Thyroid gland (tissue), 4 donors: Measurements from ENCODE around the gene MGAT5. TPM values are rescaled to one million over a fixed set of nuclear protein-coding genes. Genes with fewer than 3 reads are reported as not detected.

Experiments used
- DNase-seq, 2 donors: peaks; one replicate each; pipeline ENCODE4 v3.0.0-alpha.2; 2019
- H3K27ac ChIP-seq, 3 donors: fragments of 200-600 bp; sonication (generic); 1 replicate in 2 of 3; 2 replicates in 1 of 3; pipeline ENCODE4 v1.5.1; 2016 to 2019; ENCODE audit warnings: mild to moderate bottlenecking in 1 of 3, moderate library complexity in 1 of 3
- H3K27me3 ChIP-seq: fragments of 200-600 bp; sonication (generic); one replicate; pipeline ENCODE4 v1.5.1; 2019
- H3K36me3 ChIP-seq, 2 donors: fragments of 200-600 bp; sonication (generic); one replicate each; pipeline ENCODE4 v1.5.1; 2016 to 2019
- H3K4me1 ChIP-seq, 2 donors: fragments of 200-600 bp; sonication (generic); one replicate each; pipeline ENCODE4 v1.5.1; 2017 to 2019
- H3K4me3 ChIP-seq, 3 donors: fragments of 200-600 bp; sonication (generic); replicated peaks in 1 of 3; 1 replicate in 2 of 3; 2 replicates in 1 of 3; pipeline ENCODE4 v1.5.1; 2016; ENCODE audit warnings: mild to moderate bottlenecking in 1 of 3
- H3K9me3 ChIP-seq: fragments of 200-600 bp; sonication (generic); one replicate; pipeline ENCODE4 v1.5.1; 2017
- POLR2A ChIP-seq, 2 donors: fragments of 450-650 bp; IDR thresholded peaks; one replicate each; pipeline ENCODE4 v1.6.1; 2017; ENCODE audit warnings: antibody characterized with exemption in 2 of 2, mild to moderate bottlenecking in 2 of 2, moderate library complexity in 1 of 2
- WGBS, 2 donors: methylation state at CpG; one replicate each; pipeline ENCODE4 v1.1.5; 2017; 5-methylcytosine and 5-hydroxymethylcytosine counted together
- intact Hi-C: fragments of 100-400 bp; cut with DNase I; formaldehyde crosslinking; loops from one replicate; pipeline ENCODE4 v1.15.1; 2023
- total RNA-seq, 4 donors: library from RNA; depleted of rRNA; stranded (reverse); fragments of >200 nt; gene quantifications; one replicate each; pipeline ENCODE4 v1.2.3, GENCODE V29; 2016
- TF ChIP-seq, protein P1 (sequence below), 6 experiments: fragments of 200-600 bp in 3 of 6; fragments of 450-650 bp in 3 of 6; sonication (generic) in 3 of 6; IDR thresholded peaks; one replicate each; pipeline ENCODE4 v1.5.1; 2016 to 2019; ENCODE audit warnings: antibody characterized with exemption in 6 of 6, mild to moderate bottlenecking in 2 of 6, inconsistent platforms in 1 of 6, moderate library complexity in 1 of 6

MGAT5 gene
- total RNA-seq, 4 donors from 2014 or later = 47.5 to 64.4 (median 50.4) TPM

- intact Hi-C loops = loop anchor here (5.0 to 10.0 kb wide), 3 partner anchors 168 to 528 kb away; no protein-coding TSS in a partner anchor
- no peak overlapping the region for H3K4me3 ChIP-seq
- no peaks in the 10 kb centered on the region for H3K9me3 ChIP-seq
- no peaks in the 10 kb centered on the region for H3K36me3 ChIP-seq
- no peaks in the 10 kb centered on the region for H3K27me3 ChIP-seq
- peaks cover 0 to 18% of the 10 kb centered on the region in 2 donors for H3K4me1 ChIP-seq
- peak overlapping the region in 1 of 3 donors; percentile 30 for H3K27ac ChIP-seq
- WGBS, 2 donors = 85 to 92% methylated on average over 8 of the region's 8 CpGs
- TF ChIP-seq POLR2A (IDR thresholded peaks at IDR 0.05) = no peak
- TF ChIP-seq, protein P1, sequence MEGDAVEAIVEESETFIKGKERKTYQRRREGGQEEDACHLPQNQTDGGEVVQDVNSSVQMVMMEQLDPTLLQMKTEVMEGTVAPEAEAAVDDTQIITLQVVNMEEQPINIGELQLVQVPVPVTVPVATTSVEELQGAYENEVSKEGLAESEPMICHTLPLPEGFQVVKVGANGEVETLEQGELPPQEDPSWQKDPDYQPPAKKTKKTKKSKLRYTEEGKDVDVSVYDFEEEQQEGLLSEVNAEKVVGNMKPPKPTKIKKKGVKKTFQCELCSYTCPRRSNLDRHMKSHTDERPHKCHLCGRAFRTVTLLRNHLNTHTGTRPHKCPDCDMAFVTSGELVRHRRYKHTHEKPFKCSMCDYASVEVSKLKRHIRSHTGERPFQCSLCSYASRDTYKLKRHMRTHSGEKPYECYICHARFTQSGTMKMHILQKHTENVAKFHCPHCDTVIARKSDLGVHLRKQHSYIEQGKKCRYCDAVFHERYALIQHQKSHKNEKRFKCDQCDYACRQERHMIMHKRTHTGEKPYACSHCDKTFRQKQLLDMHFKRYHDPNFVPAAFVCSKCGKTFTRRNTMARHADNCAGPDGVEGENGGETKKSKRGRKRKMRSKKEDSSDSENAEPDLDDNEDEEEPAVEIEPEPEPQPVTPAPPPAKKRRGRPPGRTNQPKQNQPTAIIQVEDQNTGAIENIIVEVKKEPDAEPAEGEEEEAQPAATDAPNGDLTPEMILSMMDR (IDR thresholded peaks at IDR 0.05) = no peak
- DNase-seq = no peak
Observed at GRCh38 chr2:134412639-134412999, 158.7 kb downstream of the MGAT5 start.

GRCh38 chr2:134413430-134413829 is 159.6 kb downstream of the MGAT5 start:
- peaks cover 0 to 18% of the 10 kb centered on the region in 2 donors for H3K4me1 ChIP-seq
- H3K27me3 ChIP-seq = no peaks in the 10 kb centered on the region
- H3K27ac ChIP-seq = no peak overlapping the region
- H3K4me3 ChIP-seq = no peak overlapping the region
- no peaks in the 10 kb centered on the region for H3K9me3 ChIP-seq
- no peak for TF ChIP-seq POLR2A (IDR thresholded peaks at IDR 0.05)
- TF ChIP-seq, protein P1 (IDR thresholded peaks at IDR 0.05) = no peak
- intact Hi-C loops = loop anchor here (5.0 to 10.0 kb wide), 3 partner anchors 169 to 529 kb away; no protein-coding TSS in a partner anchor
- H3K36me3 ChIP-seq = no peaks in the 10 kb centered on the region
- WGBS, 2 donors = 97 to 100% methylated on average over 1 of the region's 1 CpG
- DNase-seq = no peak

DNA sequence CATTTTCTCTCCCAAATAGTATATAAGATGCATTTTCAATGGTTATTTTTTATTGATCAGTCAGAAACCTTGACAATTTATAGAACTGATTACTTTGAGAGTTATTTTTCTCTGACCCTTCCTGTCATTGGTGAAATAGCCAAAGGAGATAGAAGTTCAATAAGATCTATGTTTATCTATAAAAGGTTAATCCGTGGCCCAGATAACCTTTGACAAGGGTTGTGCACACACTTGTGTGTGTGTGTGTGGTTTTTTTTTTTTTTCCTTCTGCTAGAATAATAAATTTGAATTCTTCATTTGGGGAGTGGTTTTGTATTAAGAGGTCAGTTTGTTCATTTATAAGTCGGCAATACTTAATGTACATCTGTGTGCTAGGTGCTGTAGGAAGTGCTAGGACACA is 160.0 kb downstream of the MGAT5 start:
- Histone ChIP-seq H3K4me3 (no peak overlapping the region), H3K36me3 (no peaks in the 10 kb centered on the region), H3K27me3 (no peaks in the 10 kb centered on the region), H3K4me1 (peaks cover 0 to 18% of the 10 kb centered on the region in 2 donors), H3K9me3 (no peaks in the 10 kb centered on the region), H3K27ac (no peak overlapping the region)
- TF ChIP-seq, protein P1 (IDR thresholded peaks at IDR 0.05) = no peak
- TF ChIP-seq POLR2A (IDR thresholded peaks at IDR 0.05) = no peak
- intact Hi-C loops = loop anchor here (5.0 to 10.0 kb wide), 3 partner anchors 169 to 529 kb away; no protein-coding TSS in a partner anchor
- DNase-seq = no peak
- 70 to 91% methylated on average over 2 of the region's 2 CpGs for WGBS, 2 donors

GRCh38 chr2:134416018-134416417 is 162.1 kb downstream of the MGAT5 start:
- DNase-seq = no peak
- H3K27ac ChIP-seq = no peak overlapping the region
- TF ChIP-seq, protein P1 (IDR thresholded peaks at IDR 0.05) = no peak
- no peak for TF ChIP-seq POLR2A (IDR thresholded peaks at IDR 0.05)
- no peaks in the 10 kb centered on the region for H3K27me3 ChIP-seq
- no peak overlapping the region for H3K4me3 ChIP-seq
- no peaks in the 10 kb centered on the region for H3K9me3 ChIP-seq
- H3K4me1 ChIP-seq = peaks cover 0 to 14% of the 10 kb centered on the region in 2 donors
- intact Hi-C loops = loop anchor here (10.0 kb wide), 2 partner anchors 171 to 531 kb away; no protein-coding TSS in a partner anchor
- WGBS, 2 donors = 92 to 96% methylated on average over 2 of the region's 2 CpGs
- no peaks in the 10 kb centered on the region for H3K36me3 ChIP-seq

GRCh38 chr2:134416637-134417036 is 162.8 kb downstream of the MGAT5 start:
- H3K27me3 ChIP-seq = no peaks in the 10 kb centered on the region
- intact Hi-C loops = loop anchor here (10.0 kb wide), 2 partner anchors 172 to 532 kb away; no protein-coding TSS in a partner anchor
- H3K36me3 ChIP-seq = no peaks in the 10 kb centered on the region
- H3K9me3 ChIP-seq = no peaks in the 10 kb centered on the region
- H3K4me1 ChIP-seq = peaks cover 0 to 8% of the 10 kb centered on the region in 2 donors
- H3K27ac ChIP-seq = no peak overlapping the region
- H3K4me3 ChIP-seq = no peak overlapping the region
- no peak for TF ChIP-seq POLR2A (IDR thresholded peaks at IDR 0.05)
- TF ChIP-seq, protein P1 (IDR thresholded peaks at IDR 0.05) = no peak
- DNase-seq = no peak
- WGBS, 2 donors = 96 to 100% methylated on average over 1 of the region's 1 CpG
